Measurements from ENCODE around the gene TMOD1. TPM values are rescaled to one million over a fixed set of nuclear protein-coding genes. Genes with fewer than 3 reads are reported as not detected.

The TMOD1 gene
- total RNA-seq, 4 donors from 2014 or later = 10.1 to 33.8 (median 21.0) TPM

DNA sequence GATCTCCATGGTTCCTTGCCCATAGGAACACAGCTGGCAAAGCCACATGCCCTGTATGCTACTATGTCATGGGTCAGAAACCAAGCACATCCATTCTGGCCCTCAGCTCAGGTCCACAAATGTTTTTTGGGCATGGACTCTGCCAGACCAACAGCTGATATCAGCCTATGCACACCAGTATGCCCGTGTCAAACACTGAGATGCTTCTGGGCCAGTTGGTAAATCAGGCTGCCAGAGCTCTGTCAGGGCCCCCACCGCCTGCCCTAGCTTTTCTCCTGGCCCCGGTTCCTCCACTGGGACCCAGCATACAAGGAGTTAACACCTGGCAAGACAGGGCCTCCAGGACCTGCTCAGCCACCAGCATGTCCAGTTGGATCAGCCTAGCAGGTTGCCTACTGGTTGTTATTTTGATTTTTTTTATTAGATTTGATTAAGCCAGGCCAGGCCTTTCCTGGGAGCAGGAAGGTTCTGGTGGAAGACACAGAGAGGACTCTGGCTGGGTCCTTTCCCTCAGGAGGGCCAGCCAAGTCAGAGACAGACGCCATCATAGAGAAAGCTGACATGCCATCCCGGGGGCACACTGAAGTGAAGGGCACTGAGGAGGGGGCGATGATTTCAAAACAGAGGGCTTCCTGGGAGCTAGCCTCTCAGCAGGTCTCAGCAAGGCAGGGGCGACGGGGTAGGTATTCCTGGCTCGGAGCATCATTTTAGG is 65.9 kb downstream of the TMOD1 start:
- DNase-seq (ENCODE audit: low spot score) = no peak
- no peak for ATAC-seq (ENCODE audit: low FRiP score)
- TF ChIP-seq, protein P1, sequence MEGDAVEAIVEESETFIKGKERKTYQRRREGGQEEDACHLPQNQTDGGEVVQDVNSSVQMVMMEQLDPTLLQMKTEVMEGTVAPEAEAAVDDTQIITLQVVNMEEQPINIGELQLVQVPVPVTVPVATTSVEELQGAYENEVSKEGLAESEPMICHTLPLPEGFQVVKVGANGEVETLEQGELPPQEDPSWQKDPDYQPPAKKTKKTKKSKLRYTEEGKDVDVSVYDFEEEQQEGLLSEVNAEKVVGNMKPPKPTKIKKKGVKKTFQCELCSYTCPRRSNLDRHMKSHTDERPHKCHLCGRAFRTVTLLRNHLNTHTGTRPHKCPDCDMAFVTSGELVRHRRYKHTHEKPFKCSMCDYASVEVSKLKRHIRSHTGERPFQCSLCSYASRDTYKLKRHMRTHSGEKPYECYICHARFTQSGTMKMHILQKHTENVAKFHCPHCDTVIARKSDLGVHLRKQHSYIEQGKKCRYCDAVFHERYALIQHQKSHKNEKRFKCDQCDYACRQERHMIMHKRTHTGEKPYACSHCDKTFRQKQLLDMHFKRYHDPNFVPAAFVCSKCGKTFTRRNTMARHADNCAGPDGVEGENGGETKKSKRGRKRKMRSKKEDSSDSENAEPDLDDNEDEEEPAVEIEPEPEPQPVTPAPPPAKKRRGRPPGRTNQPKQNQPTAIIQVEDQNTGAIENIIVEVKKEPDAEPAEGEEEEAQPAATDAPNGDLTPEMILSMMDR (IDR thresholded peaks at IDR 0.05) = no peak

DNA sequence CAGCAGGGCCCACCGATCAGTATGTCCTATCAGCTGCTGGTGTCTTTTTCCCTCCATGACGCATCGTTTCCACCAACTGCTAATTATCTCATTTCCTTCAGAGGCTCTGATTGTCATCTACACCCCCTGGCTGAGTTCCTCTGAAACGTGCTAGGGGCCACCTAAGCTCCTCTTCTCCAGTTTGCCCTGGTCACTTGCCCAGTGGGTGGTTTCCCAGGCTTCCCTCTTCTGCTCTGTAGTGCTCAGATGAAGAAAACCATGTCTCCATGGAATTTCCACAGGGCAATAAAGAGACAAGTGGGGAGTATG is 66.4 kb downstream of the TMOD1 start:
- DNase-seq (ENCODE audit: low spot score) (no peak), ATAC-seq (ENCODE audit: low FRiP score) (no peak)
- TF ChIP-seq, protein P1 (IDR thresholded peaks at IDR 0.05) = no peak

DNA sequence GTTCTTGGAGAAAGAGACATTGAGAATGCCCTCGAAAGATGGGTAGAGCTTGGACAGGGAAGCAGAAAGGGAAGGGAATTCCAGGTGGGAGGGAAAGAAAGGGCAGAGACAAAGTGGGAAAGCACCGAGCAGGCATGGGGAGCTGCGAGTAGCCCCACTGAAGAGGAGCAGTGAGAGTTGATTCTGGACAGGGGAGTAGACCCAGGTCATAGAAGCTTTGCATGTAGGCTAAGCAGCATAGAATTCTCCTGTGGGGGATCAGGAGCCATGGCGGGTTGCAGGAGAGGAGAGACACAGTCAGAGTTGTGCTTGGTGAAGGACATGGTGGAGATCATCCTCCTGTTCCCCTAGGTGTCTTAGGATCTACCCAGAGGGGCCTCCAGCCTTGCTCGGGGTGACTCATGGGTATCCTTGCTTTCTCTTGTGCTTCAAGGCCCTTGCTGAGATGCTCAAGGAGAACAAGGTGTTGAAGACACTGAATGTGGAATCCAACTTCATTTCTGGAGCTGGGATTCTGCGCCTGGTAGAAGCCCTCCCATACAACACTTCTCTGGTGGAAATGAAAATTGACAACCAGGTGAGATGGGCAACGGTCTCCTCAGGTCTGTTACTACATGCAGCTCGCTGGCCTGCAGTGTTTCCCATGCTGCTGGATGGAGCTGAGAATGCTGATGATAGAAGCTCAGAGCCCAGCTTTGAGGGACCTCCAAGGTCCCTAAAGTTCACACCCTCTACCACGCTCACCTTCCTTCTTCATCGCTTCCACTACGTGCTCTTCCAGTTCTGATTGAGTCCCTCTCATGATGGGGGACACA is 67.2 kb downstream of the TMOD1 start:
- DNase-seq (ENCODE audit: low spot score) = no peak
- TF ChIP-seq, protein P1 (IDR thresholded peaks at IDR 0.05) = no peak
- ATAC-seq (ENCODE audit: low FRiP score) = no peak

DNA sequence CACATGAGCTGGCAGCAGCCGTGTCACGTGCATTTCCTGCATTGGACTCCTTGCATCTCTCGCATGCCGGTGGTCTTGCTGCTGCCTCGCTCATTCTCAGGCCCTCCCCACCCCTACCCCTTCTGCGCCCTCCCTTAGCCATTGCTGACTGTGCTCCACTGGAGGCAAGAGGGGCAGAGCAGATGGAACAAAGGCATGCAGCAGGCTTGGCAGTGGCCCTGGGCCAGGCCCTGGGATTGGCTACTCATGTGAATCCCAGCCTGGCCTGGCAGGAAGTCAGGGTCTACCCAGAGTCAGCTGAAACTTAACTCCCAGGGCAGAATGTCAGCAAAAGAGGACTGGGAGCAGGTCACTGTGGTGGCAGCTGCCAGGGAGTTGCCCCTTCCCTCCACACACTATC is 69.4 kb downstream of the TMOD1 start:
- ATAC-seq (ENCODE audit: low FRiP score) (no peak), DNase-seq (ENCODE audit: low spot score) (no peak)
- TF ChIP-seq, protein P1 (IDR thresholded peaks at IDR 0.05) = no peak

DNA sequence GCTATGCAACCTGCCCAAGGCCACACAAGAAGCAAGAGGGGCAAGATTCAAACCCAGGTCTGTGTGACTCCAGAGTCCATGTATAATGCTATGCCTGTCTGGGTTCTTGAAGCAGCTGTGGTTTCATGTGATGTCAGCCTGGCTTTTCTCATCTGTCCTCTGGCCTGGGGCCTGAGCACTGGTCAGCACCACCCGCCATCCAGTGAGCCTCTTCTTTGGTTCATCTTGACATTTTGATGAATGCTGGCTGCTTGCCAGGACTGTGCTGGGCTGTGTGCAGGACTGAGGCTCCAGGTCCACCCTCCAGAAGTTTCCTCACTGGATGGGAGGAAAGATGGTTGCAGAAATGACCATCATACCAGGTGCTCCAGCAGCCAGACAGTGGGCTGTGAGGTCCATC is 70.2 kb downstream of the TMOD1 start:
- no peak for DNase-seq (ENCODE audit: low spot score)
- ATAC-seq (ENCODE audit: low FRiP score) = no peak
- TF ChIP-seq, protein P1 (IDR thresholded peaks at IDR 0.05) = no peak

DNA sequence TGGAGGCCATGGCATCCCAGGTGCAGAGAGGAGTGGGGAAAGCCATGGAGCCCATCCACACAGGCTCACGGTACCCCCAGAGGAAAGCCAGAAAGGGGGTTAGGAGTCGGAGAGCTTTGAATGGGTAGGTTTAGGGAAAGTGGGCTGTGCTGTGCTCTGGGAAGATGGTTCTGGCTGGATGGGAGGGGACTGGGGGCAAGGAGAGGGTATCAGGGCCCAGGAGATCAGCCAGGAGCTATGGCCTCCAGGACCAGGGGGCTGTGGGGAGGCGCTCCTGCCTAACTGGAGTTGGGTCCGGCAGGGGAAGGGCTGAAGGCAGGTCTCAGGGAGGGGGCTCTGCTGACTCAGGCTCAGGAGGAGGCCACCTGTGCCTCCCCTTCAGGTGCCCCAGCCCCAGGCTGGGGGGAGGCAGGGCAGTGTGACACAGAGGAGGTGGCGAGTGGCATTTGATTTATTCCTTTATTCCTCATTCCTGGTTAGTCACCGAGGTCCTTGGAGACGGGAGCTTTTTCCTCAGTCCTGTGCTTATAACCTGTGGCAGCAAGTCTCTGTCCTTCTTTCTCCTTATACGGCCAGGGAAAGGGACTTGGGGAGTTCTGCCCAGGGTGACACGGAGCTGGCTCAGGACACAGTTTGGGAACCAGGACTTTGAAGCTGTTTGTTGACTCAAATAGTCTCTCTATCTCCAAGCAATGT is 70.9 kb downstream of the TMOD1 start:
- DNase-seq (ENCODE audit: low spot score) (no peak), ATAC-seq (ENCODE audit: low FRiP score) (no peak)
- TF ChIP-seq, protein P1 (IDR thresholded peaks at IDR 0.05) = no peak
